Measurements from ENCODE around the gene ANTXR2.

ANTXR2 gene

GRCh38 chr4:79927931-79928330 lies 145.1 kb downstream of the ANTXR2 start:
- TF ChIP-seq REST (IDR thresholded peaks at IDR 0.05; ENCODE audit: insufficient read depth in 1 of 2, low read depth in 2 of 2, low read length in 2 of 2) (no peak), POLR2AphosphoS5 (IDR thresholded peaks at IDR 0.05; ENCODE audit: low read depth, low read length) (no peak), SIN3A (IDR thresholded peaks at IDR 0.05; ENCODE audit: borderline replicate concordance, insufficient read depth, low read length) (no peak), FOXP2 (optimal IDR thresholded peaks at IDR 0.05; ENCODE audit: borderline replicate concordance, extremely low read depth, extremely low read length, insufficient read depth) (no peak), TAF1 (IDR thresholded peaks at IDR 0.05; ENCODE audit: borderline replicate concordance, insufficient read depth, low read length) (no peak)

GRCh38 chr4:79923281-79923680 lies 149.7 kb downstream of the ANTXR2 start:
- TF ChIP-seq SIN3A (IDR thresholded peaks at IDR 0.05; ENCODE audit: borderline replicate concordance, insufficient read depth, low read length), result no peak
- TF ChIP-seq REST (IDR thresholded peaks at IDR 0.05; ENCODE audit: insufficient read depth in 1 of 2, low read depth in 2 of 2, low read length in 2 of 2), result peak in 1 of 2 experiments; percentile 76; a peak in 1 of 4 replicates
- no peak for TF ChIP-seq FOXP2 (optimal IDR thresholded peaks at IDR 0.05; ENCODE audit: borderline replicate concordance, extremely low read depth, extremely low read length, insufficient read depth)

GRCh38 chr4:79922011-79922410 lies 151.0 kb downstream of the ANTXR2 start:
- TF ChIP-seq POLR2AphosphoS5 (IDR thresholded peaks at IDR 0.05; ENCODE audit: low read depth, low read length) (no peak), SIN3A (IDR thresholded peaks at IDR 0.05; ENCODE audit: borderline replicate concordance, insufficient read depth, low read length) (no peak), FOXP2 (optimal IDR thresholded peaks at IDR 0.05; ENCODE audit: borderline replicate concordance, extremely low read depth, extremely low read length, insufficient read depth) (no peak), TAF1 (IDR thresholded peaks at IDR 0.05; ENCODE audit: borderline replicate concordance, insufficient read depth, low read length) (no peak), REST (IDR thresholded peaks at IDR 0.05; ENCODE audit: insufficient read depth in 1 of 2, low read depth in 2 of 2, low read length in 2 of 2) (no peak)

GRCh38 chr4:79920163-79920853 lies 152.7 kb downstream of the ANTXR2 start:
- TF ChIP-seq SIN3A (IDR thresholded peaks at IDR 0.05; ENCODE audit: borderline replicate concordance, insufficient read depth, low read length), result no peak

- no peak for TF ChIP-seq TAF1 (IDR thresholded peaks at IDR 0.05; ENCODE audit: borderline replicate concordance, insufficient read depth, low read length)
These were observed 154.7 kb downstream of the ANTXR2 start for GRCh38 chr4:79918292-79918691.

GRCh38 chr4:79917246-79917645 lies 155.8 kb downstream of the ANTXR2 start:
- no peak for TF ChIP-seq TAF1 (IDR thresholded peaks at IDR 0.05; ENCODE audit: borderline replicate concordance, insufficient read depth, low read length)
- TF ChIP-seq POLR2AphosphoS5 (IDR thresholded peaks at IDR 0.05; ENCODE audit: low read depth, low read length), result no peak
- no peak for TF ChIP-seq SIN3A (IDR thresholded peaks at IDR 0.05; ENCODE audit: borderline replicate concordance, insufficient read depth, low read length)
- no peak for TF ChIP-seq REST (IDR thresholded peaks at IDR 0.05; ENCODE audit: insufficient read depth in 1 of 2, low read depth in 2 of 2, low read length in 2 of 2)

Measured in PFSK-1 (cell line).